Retinal pigment epithelial cell (primary cell): ENCODE measurements around the gene HPX.
A peak's percentile ranks its signal among the peaks of the same experiment; 100 is the strongest.

Source experiments
- DNase-seq: peaks from one replicate; pipeline ENCODE4 v3.0.0-alpha.2; 2010; ENCODE audit warnings: low read depth
- H3K4me3 ChIP-seq: 2 replicates; pipeline ENCODE4 v1.5.1; 2011; ENCODE audit warnings: mild to moderate bottlenecking, low read length, control low read depth, moderate library complexity
- TF ChIP-seq, protein P1 (sequence below): conservative IDR thresholded peaks from 2 replicates; pipeline ENCODE4 v1.5.1; 2011; ENCODE audit warnings: low read depth, low read length, control low read depth, inconsistent platforms

The HPX gene

DNA sequence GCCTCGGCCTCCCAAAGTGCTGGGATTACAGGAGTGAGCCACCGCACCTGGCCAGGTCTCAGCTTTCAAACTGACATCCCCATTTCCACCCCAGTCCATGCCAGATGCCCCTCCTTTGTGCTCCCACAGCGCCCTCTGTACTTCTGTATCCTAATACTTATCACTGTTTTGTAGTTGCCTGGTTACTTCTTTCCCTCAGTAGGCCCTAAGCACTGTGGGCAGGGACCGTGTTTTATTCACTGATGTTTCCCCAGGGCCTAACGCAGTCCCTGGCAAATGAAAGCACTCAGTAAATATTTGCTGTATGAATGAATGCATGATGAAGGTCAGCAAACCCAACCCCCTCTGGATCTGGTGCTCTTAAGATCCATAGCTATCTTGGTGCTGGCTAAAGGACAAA is 35.1 kb upstream of the HPX start:
- no peak for DNase-seq
- H3K4me3 ChIP-seq = no peak overlapping the region
- TF ChIP-seq, protein P1, sequence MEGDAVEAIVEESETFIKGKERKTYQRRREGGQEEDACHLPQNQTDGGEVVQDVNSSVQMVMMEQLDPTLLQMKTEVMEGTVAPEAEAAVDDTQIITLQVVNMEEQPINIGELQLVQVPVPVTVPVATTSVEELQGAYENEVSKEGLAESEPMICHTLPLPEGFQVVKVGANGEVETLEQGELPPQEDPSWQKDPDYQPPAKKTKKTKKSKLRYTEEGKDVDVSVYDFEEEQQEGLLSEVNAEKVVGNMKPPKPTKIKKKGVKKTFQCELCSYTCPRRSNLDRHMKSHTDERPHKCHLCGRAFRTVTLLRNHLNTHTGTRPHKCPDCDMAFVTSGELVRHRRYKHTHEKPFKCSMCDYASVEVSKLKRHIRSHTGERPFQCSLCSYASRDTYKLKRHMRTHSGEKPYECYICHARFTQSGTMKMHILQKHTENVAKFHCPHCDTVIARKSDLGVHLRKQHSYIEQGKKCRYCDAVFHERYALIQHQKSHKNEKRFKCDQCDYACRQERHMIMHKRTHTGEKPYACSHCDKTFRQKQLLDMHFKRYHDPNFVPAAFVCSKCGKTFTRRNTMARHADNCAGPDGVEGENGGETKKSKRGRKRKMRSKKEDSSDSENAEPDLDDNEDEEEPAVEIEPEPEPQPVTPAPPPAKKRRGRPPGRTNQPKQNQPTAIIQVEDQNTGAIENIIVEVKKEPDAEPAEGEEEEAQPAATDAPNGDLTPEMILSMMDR = no peak

DNA sequence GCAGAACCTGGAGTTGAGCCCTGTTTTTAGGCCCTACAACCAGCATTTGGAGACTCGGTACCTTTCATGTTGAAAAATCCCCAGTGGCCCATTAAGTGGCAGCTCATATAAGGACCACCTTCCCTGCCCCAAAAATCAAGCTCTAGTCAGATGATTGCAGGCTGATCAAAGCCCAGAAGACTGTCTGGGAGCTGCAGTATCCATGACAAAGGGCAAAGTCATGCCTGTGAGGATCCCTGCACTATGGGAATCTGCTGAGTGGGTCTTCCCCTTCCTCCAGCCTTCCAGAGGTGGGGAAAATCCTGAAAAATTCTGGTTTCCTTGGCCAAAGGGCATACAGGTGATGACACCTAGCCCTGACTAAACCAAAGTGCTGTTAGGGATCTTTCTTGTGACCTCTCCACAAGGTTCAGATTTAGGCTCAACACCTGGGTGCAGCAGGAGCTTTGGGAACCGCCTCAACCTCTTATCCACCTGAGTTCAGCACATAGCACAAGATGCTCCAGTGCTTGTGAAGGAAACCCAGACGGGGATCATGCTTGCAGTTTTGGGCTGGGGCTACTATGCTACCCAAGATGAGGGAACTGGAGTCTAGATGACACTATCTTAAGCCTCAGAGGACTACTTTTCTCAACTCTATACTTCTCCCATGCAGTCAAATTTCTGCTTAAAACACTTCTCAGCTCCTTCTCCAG is 34.2 kb upstream of the HPX start:
- TF ChIP-seq, protein P1 = no peak
- DNase-seq = no peak
- H3K4me3 ChIP-seq = no peak overlapping the region

DNA sequence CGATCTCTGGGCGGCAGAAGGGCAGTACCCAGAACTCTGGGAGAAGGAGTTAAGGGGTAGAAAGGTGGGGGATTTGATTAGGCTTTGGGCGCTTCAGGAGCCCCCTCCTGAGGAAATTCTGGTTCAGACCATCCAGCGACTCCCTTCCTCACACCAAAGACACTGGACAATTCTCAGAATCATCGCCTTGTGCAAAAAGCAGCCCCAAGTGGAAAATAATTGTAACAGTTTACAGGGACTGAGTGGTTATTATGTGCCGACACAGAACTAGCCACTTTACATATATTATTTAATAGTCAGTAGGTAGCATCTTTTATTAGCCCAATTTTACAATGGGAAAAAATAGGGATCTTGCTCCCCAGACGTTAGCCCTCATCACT is 33.6 kb upstream of the HPX start:
- H3K4me3 ChIP-seq = peak overlapping the region; percentile 67
- TF ChIP-seq, protein P1 = no peak
- DNase-seq = no peak

DNA sequence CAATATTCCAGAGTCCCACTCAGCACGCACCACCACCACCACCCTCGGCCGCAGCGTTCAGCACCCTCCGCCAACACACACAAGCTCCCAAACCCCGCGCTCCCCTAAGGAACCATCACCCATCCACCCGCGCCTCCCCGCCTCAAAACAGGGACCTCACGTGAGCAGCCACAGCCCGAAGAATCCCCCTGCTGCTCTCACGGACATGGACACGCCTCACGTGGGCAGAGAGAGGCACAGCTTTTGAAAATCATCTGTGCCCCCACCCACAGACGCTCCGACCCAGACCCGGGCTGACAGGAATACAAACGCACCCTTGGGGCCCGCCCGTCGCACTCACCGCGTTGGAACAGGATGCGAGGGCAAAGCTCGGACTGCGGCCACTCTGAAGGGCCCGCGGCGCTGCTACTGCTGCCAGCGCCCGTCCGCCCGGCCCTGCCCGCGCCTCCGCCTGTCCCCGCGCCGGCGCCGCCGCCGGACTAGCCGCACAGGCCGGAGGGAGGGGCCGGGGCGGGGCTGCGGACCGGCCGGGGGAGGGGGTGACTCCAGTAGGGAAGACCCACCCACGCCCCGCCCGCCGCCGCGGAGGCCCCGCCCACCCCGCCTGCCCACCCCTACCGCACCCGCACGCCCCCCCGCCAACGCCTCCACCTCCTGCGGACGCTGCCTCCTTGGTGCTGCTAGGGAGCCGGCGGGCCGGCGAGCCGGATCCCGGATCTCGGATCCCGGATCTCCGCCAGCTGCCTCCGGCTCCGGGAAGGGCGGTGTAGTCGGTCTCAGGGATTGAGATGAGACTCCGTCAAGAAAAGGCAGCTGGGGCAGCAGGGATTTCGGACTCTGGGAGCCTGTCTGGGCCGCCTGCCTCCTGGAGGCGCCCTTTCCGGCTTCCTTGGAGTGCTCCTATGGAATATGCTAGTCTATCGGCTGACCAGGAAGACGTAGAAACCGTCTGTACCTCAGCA is 32.9 kb upstream of the HPX start, which contains the start of gene TRIM3:
TRIM3 (minus strand) TSS at position 491 of the 962 bp plus-strand sequence. CDS start 8,246 bp downstream, outside the sequence.
- peak; percentile 35 for DNase-seq
- TF ChIP-seq, protein P1 = peak; percentile 47
- peak within 1 kb of the TSS; percentile 81 for H3K4me3 ChIP-seq

DNA sequence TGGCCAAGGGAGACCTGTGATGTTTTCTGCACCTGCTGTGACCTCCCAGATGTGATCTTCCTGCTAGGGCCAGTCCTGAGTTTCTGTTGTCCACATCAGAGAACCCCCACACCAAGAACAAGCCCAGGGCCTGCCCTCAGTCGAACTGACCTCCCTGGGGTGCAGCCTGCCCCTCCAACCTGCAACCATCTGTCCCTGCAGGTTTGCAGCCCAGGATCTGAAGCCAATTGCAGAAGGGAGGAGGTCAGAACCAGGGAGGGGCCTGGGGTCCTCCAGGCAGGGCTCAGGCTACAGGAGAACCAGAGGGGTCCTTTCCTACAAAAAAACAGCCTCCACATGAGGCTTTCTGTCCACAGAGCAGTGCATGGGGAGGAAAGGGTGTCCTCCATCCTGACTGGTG is 32.1 kb upstream of the HPX start:
- H3K4me3 ChIP-seq = peak overlapping the region; percentile 81
- TF ChIP-seq, protein P1 = no peak
- DNase-seq = no peak

DNA sequence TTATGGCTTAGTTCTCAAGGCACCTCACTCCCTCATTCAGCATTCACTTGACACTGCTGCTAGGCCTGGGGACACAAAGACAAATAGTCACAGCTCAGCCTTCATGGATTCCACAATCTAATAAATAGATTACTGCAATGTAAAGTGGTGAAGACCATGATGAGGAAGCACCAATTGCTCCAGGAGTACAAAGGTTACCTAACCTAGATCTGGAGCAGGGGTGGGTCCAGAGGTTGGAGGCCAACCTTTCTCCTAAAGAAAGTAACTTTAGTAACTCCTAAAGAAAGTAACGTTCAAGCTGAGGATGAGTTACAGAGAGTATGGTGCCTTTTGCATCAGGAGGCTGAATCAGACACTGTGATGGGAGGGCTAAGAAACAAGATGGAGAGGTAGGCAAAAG is 28.8 kb upstream of the HPX start:
- no peak overlapping the region for H3K4me3 ChIP-seq
- DNase-seq = no peak
- TF ChIP-seq, protein P1 = no peak
